GM12801 (cell line): ENCODE results near the gene CORO1A.

ENCODE experiments used
- TF ChIP-seq, protein P1 (sequence below): IDR thresholded peaks from one replicate; pipeline ENCODE4 v1.5.1; 2011; ENCODE audit warnings: control low read depth; ENCODE audit not compliant: insufficient read length; ENCODE audit errors: extremely low read depth

CORO1A gene

DNA sequence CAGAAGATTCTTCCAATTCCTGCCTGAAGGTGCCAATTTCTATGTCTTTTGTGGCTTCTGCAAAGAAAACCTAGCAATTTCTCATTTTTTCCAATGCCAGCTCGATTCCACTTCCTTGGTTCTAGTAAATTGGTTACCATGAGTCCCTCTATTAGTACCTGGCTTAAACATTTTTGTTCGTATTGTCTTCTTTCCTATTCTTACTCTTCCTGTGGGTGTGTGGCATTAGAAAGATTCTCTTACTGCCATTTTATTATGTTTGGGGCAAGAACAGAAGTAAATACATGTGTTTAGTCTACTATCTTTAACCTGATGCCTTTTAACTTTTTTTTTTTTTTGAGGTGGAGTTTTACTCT is 40.1 kb upstream of the CORO1A start:
- TF ChIP-seq, protein P1, sequence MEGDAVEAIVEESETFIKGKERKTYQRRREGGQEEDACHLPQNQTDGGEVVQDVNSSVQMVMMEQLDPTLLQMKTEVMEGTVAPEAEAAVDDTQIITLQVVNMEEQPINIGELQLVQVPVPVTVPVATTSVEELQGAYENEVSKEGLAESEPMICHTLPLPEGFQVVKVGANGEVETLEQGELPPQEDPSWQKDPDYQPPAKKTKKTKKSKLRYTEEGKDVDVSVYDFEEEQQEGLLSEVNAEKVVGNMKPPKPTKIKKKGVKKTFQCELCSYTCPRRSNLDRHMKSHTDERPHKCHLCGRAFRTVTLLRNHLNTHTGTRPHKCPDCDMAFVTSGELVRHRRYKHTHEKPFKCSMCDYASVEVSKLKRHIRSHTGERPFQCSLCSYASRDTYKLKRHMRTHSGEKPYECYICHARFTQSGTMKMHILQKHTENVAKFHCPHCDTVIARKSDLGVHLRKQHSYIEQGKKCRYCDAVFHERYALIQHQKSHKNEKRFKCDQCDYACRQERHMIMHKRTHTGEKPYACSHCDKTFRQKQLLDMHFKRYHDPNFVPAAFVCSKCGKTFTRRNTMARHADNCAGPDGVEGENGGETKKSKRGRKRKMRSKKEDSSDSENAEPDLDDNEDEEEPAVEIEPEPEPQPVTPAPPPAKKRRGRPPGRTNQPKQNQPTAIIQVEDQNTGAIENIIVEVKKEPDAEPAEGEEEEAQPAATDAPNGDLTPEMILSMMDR, result no peak

DNA sequence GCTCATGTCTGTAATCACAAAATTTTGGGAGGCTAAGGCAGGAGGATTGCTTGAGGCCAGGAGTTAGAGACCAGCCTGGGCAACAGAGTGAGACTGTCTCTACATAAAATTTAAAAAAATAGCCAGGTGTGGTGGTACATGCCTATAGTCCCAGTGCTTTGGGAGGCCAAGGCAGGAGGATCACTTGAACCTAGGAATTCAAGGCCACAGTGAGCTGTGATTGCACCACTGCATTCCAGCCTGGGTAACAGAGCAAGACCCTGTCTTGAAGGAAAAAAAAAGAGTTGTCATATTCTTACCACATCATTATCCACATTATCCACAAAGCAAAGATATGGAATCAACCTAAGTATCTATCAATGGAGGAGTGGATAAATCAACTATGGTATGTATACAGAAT is 39.4 kb upstream of the CORO1A start:
- TF ChIP-seq, protein P1, result no peak

DNA sequence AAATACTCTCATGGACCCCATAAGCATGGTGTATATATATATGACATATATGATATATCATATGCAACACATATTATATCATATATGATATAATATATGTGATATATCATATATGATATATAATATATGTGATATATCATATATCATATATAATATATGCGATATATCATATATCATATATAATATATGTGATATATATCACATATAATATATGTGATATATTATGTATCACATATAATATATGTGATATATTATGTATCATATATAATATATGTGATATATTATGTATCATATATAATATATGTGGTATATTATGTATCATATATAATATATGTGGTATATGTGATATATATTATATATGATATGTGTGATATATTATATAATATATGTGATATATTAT is 38.5 kb upstream of the CORO1A start:
- TF ChIP-seq, protein P1, result no peak

DNA sequence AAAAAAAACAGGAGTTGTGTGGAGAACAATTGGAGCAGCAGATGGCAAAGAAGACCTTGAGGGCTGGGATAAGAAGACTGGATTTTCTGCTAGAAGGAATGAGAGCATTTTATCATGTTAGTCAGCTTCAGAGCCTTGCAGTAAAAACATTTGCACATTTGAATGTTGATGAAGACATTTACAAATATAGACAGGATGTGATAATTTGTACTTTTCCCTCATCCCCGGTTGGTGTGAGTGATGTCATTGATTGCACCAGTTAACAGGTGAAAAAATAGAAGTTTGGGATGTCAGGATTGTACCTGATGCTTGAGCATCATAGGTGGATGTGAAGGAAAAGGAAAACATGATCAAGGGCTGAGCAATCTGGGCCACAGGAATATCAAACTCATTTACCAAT is 37.7 kb upstream of the CORO1A start:
- TF ChIP-seq, protein P1, result no peak

DNA sequence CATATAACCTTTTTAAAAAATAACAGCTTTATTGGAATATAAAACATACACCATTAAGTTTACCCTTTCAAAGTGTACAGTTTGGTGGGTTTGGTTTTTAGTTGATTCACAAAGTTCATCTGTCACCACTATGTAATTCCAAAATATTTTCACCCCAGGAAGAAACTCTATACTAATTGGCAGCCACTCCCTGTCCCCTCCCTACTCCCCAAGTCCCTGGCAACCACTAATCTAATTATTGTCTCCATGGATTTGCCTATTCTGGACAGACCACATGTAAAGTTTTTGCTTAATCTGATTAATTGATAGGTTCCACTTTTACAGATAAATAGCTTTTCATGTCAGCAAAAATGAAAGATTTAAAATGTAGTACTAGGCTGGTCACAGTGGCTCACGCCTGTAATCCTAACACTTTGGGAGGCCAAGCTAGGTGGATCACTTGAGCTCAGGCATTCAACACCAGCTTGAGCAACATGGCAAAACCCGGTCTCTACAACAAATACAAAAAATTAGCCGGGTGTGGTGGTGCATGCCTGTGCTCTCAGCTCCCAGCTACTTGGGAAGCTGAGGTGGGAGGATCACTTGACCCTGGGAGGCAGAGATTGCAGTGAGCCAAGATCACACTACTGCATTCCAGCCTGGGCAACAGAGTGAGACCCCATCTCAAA is 35.4 kb upstream of the CORO1A start:
- TF ChIP-seq, protein P1, result no peak

DNA sequence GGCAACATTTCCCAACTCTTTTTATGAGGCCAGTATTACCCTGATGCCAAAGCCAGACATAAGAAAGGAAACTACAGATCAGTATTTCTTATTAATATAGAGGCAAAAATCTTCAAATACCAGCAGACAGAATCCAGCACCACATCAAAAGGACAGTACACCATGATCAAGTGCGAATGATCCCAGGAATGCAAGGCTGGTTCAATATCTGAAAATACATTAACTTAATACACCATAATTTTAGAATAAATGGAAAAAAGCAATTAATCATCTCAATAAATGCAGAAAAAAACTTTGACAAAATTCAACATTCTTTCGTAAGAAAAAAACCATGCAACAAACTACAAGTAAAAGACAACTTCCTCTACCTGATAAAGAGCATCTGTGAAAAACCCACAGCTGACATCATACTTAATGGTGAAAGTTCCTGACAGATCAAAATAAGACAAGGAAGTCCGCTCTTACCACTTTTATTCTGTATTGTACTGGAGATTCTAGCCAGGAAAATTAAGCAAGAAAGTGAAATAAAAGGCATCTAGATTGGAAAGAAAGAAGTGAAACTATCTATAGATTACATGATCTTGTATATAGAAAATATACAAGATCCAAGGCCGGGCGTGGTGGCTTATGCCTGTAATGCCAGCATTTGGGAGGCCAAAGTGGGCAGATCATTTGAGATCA is 34.0 kb upstream of the CORO1A start:
- TF ChIP-seq, protein P1, result no peak

DNA sequence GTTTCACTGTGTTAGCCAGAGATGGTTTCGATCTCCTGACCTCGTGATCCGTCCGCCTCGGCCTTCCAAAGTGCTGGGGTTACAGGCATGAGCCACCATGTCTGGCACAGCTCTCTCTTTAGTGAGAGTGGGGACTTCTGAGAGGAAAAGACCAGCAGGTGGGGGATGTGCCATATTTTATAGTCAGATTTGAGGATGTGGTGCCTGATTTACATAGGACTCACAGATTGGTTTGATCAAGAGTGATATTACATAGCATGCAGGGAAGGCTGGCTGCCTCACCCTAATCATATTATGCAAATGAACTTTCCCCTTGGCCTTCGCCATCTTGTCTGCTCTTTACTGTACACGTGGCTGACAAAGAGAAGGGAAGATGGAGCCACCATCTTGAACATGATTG is 32.3 kb upstream of the CORO1A start:
- TF ChIP-seq, protein P1, result no peak
